Lower leg skin (tissue), 4 donors: Measurements from ENCODE around the gene MRPL55. TPM values are rescaled to one million over a fixed set of nuclear protein-coding genes. Genes with fewer than 3 reads are reported as not detected.

ENCODE experiments used
- DNase-seq, 2 donors: peaks; one replicate each; pipeline ENCODE4 v3.0.0-alpha.2; 2019; ENCODE audit warnings: low spot score in 2 of 2
- H3K4me3 ChIP-seq: fragments of 200-600 bp; sonication (generic); 2 replicates; pipeline ENCODE4 v1.5.1; 2017; ENCODE audit warnings: mild to moderate bottlenecking, low read depth; ENCODE audit not compliant: poor library complexity, severe bottlenecking
- CTCF ChIP-seq, 3 donors: fragments of 450-650 bp; IDR thresholded peaks; one replicate each; pipeline ENCODE4 v1.5.1; 2016; ENCODE audit warnings: antibody characterized with exemption in 3 of 3, mild to moderate bottlenecking in 3 of 3, moderate library complexity in 2 of 3
- POLR2A ChIP-seq, 2 donors: fragments of 450-650 bp; IDR thresholded peaks; one replicate each; pipeline ENCODE4 v1.6.1; 2016 to 2017; ENCODE audit warnings: antibody characterized with exemption in 2 of 2, mild to moderate bottlenecking in 1 of 2, moderate library complexity in 1 of 2
- WGBS, 2 donors: methylation state at CpG; one replicate each; pipeline ENCODE4 v1.1.5; 2018; 5-methylcytosine and 5-hydroxymethylcytosine counted together
- intact Hi-C: fragments of 100-400 bp; cut with DNase I; formaldehyde crosslinking; loops from one replicate; pipeline ENCODE4 v1.15.0; 2023; ENCODE audit warnings: low total_unique reads
- microRNA-seq, 2 donors: library from miRNA; unstranded; fragments of <30 nt; microRNA quantifications; one replicate each; pipeline ENCODE4, GENCODE V29; 2016; ENCODE audit warnings: borderline replicate concordance in 2 of 2, borderline number of aligned reads in 1 of 2
- total RNA-seq, 4 donors: library from RNA; depleted of rRNA; stranded (reverse); fragments of >200 nt; gene quantifications; one replicate each; pipeline ENCODE4 v1.1.0, GENCODE V29; 2016

The MRPL55 gene
- total RNA-seq, 4 donors from 2014 or later = 59.1 to 100 (median 82.2) TPM

GRCh38 chr1:228058949-228059633 lies 50.0 kb downstream of the MRPL55 start:
- no peak overlapping the region for H3K4me3 ChIP-seq
- intact Hi-C loops = no loop called here
- 9 to 29% methylated on average over 9 to 45 of the region's 66 CpGs for WGBS, 2 donors
- TF ChIP-seq CTCF (IDR thresholded peaks at IDR 0.05) = no peak
- no peak for TF ChIP-seq POLR2A (IDR thresholded peaks at IDR 0.05)
- DNase-seq = peak in 1 of 2 donors; percentile 83

DNA sequence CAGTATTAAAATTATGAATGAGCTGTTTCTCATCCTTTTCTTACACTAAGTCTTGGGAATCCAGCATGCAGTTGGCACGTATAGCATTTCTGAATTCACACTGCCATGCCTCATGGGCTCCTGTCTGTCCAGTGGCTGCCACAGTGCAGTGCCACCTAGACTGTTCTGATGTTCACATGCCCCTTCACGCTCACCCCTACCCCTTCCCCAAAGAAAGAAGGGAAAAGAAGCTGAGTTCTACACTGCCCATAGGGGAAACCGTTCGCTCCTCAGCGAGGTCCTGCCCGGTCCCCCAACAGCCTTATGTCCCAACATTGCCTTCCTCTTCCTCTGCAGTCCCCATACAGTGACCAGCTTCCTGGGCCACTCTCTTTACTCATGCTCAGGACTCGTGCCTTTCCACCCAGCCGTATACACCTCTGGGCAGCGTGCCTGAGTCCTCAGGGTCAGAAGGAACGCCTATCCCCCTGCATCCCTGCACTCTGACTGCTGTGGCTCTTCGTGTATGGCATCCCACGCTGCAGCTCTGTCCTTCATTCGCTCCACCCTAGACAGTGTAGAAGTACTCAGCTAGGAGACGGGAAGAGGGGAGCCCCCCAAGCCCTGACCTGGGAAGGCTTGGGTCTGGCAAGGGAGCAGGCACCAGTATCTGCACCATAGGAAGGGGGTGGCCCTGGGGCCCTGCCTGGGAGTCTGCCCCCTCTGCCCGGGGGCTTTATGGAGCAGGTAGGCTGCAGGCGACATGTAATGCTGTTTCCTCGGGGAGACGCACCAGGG lies 50.7 kb downstream of the MRPL55 start:
- intact Hi-C loops = no loop called here
- DNase-seq = peak in 1 of 2 donors; percentile 80
- TF ChIP-seq POLR2A (IDR thresholded peaks at IDR 0.05) (no peak), CTCF (IDR thresholded peaks at IDR 0.05) (no peak)
- no peak overlapping the region for H3K4me3 ChIP-seq
- 62 to 70% methylated on average over 14 to 17 of the region's 18 CpGs for WGBS, 2 donors

Small RNA genes within 50 kb of the gene (microRNA-seq; reads per million reads assigned to microRNA genes)
- 0 to 1.4 reads per million in 2 donors for gene MIR3620

Other genes with a start within 250 kb of the MRPL55 start
- gene WNT9A, start 161.4 kb downstream of the MRPL55 start, total RNA-seq = 1 to 10 TPM in 2 of 4 donors, under 1 TPM in 2; 0.72 to 2.5 (median 1.2) TPM
- 1 to 10 TPM; 1.9 to 4.1 (median 3.5) TPM for gene WNT3A, start 102.3 kb downstream of the MRPL55 start, total RNA-seq
- gene ARF1, start 26.6 kb downstream of the MRPL55 start, total RNA-seq = 100 to 1,000 TPM; 242 to 326 (median 317) TPM
- gene C1orf35, start 6.0 kb downstream of the MRPL55 start, total RNA-seq = 10 to 100 TPM; 16.9 to 37.0 (median 31.3) TPM
- gene GUK1, start 31.0 kb upstream of the MRPL55 start, total RNA-seq = 100 to 1,000 TPM; 359 to 470 (median 422) TPM
- gene GJC2, start 40.6 kb upstream of the MRPL55 start, total RNA-seq = 1 to 10 TPM; 1.3 to 3.3 (median 2.6) TPM
- gene IBA57, start 56.5 kb upstream of the MRPL55 start, total RNA-seq = 10 to 100 TPM in 3 of 4 donors, 1 to 10 TPM in 1; 9.4 to 16.0 (median 12.6) TPM
- gene OBSCN, start 98.7 kb upstream of the MRPL55 start, total RNA-seq = 10 to 100 TPM in 3 of 4 donors, 1 to 10 TPM in 1; 7.4 to 39.2 (median 18.5) TPM